A549 (cell line): Measurements from ENCODE around the gene NEK4.

ENCODE experiments used
- CBX2 ChIP-seq: fragments of 200-600 bp; sonication (generic); IDR thresholded peaks from 2 replicates; pipeline ENCODE4 v1.6.1; 2016; ENCODE audit warnings: low read depth, mild to moderate bottlenecking, borderline replicate concordance
- GATA3 ChIP-seq: IDR thresholded peaks from 2 replicates; pipeline ENCODE4 v1.6.1; 2012; ENCODE audit warnings: borderline replicate concordance
- PHF8 ChIP-seq: fragments of 200-600 bp; sonication (generic); IDR thresholded peaks from 2 replicates; pipeline ENCODE4 v1.6.1; 2016; ENCODE audit warnings: low read depth, mild to moderate bottlenecking, antibody characterized with exemption, moderate library complexity, borderline replicate concordance
- TF ChIP-seq, protein P1 (sequence below): fragments of >200 bp; sonication (Bioruptor Twin); formaldehyde crosslinking; IDR thresholded peaks from 3 replicates; pipeline ENCODE4 v1.5.1; 2016

DNA sequence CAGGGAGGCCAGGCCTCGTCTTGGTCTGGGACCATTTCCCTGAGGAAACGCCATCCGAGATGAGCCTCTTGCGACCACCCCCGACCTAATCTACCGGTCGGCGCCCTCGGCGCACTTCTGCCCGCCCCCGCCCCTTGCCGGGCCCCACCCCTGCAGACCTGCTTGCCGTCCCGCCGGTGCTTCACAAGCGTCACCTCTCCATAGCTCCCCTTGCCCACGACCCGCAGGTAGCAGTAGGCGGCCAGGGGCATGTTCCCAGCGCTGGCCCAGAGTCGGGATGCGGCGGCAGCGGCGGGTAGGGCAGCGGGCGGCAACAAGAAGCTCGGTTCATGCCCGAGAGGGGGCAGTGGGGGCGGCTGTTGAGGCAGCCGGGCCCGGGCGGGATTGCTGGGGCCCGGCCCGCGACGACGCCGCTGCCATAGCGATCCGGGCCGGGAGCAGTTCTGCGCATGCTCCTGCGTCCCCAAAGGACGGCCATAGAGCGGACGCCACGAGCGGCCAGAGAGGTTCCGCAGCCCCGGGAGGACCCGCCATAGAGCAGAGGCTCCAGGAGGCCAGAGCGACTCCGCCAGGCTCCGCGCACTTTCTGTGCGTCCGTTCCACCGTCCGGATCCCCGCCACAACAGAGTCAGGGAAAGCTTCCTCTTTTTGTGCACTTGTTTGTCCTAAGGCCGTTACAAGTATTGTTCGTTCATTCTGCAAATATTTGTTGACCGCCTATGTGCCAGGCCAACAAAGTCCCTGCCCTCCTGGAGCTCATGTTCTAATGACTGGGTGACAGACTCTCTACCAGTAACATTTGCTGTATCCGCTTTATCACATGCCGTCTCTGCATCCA lies at the start of gene NEK4:
- TF ChIP-seq, protein P1, sequence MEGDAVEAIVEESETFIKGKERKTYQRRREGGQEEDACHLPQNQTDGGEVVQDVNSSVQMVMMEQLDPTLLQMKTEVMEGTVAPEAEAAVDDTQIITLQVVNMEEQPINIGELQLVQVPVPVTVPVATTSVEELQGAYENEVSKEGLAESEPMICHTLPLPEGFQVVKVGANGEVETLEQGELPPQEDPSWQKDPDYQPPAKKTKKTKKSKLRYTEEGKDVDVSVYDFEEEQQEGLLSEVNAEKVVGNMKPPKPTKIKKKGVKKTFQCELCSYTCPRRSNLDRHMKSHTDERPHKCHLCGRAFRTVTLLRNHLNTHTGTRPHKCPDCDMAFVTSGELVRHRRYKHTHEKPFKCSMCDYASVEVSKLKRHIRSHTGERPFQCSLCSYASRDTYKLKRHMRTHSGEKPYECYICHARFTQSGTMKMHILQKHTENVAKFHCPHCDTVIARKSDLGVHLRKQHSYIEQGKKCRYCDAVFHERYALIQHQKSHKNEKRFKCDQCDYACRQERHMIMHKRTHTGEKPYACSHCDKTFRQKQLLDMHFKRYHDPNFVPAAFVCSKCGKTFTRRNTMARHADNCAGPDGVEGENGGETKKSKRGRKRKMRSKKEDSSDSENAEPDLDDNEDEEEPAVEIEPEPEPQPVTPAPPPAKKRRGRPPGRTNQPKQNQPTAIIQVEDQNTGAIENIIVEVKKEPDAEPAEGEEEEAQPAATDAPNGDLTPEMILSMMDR: no peak
- no peak for TF ChIP-seq CBX2
- TF ChIP-seq PHF8: peak; percentile 64; the same call in 1 of the 2 replicates
- no peak for TF ChIP-seq GATA3
